ENCODE results near the gene TSPEAR. TPM values are rescaled to one million over a fixed set of nuclear protein-coding genes. Genes with fewer than 3 reads are reported as not detected.

TSPEAR gene
- total RNA-seq, 2 donors from 2014 or later = 1.5 to 6.0 TPM

- Mint-ChIP-seq H3K27ac (no peak overlapping the region), H3K9me3 (peaks cover 15% of the 10 kb centered on the region), H3K36me3 (ENCODE audit: low read depth) (no peaks in the 10 kb centered on the region), H3K27me3 (ENCODE audit: insufficient read depth) (peaks cover 29% of the 10 kb centered on the region), H3K4me1 (peaks cover 18% of the 10 kb centered on the region), H3K4me3 (no peak overlapping the region)
- H3K9ac ChIP-seq (ENCODE audit: extremely low read depth, low read length, poor library complexity, severe bottlenecking) = no peak overlapping the region
- no peaks in the 10 kb centered on the region for H3K36me3 ChIP-seq (ENCODE audit: control insufficient read depth, insufficient read depth, low read length)
- no peak overlapping the region for H3K27ac ChIP-seq (ENCODE audit: low read depth, low read length)
- H3K27me3 ChIP-seq (ENCODE audit: control insufficient read depth, insufficient read depth, low read length, poor library complexity, severe bottlenecking) = no peaks in the 10 kb centered on the region
- H3K4me3 ChIP-seq (ENCODE audit: low read length) = no peak overlapping the region
- DNase-seq = no peak
- TF ChIP-seq, protein P1, sequence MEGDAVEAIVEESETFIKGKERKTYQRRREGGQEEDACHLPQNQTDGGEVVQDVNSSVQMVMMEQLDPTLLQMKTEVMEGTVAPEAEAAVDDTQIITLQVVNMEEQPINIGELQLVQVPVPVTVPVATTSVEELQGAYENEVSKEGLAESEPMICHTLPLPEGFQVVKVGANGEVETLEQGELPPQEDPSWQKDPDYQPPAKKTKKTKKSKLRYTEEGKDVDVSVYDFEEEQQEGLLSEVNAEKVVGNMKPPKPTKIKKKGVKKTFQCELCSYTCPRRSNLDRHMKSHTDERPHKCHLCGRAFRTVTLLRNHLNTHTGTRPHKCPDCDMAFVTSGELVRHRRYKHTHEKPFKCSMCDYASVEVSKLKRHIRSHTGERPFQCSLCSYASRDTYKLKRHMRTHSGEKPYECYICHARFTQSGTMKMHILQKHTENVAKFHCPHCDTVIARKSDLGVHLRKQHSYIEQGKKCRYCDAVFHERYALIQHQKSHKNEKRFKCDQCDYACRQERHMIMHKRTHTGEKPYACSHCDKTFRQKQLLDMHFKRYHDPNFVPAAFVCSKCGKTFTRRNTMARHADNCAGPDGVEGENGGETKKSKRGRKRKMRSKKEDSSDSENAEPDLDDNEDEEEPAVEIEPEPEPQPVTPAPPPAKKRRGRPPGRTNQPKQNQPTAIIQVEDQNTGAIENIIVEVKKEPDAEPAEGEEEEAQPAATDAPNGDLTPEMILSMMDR (conservative IDR thresholded peaks at IDR 0.05) = no peak
- H3K4me1 ChIP-seq (ENCODE audit: control insufficient read depth, insufficient read depth, low read length) = no peaks in the 10 kb centered on the region
- 80 to 81% methylated on average over 7 to 12 of the region's 12 CpGs for WGBS, 2 experiments (ENCODE audit: insufficient coverage in 1 of 2, insufficient read length in 1 of 2)
- H3K9me3 ChIP-seq (ENCODE audit: control insufficient read depth, low read length) = no peaks in the 10 kb centered on the region
These were observed 39.3 kb upstream of the TSPEAR start for GRCh38 chr21:44750675-44751025.

DNA sequence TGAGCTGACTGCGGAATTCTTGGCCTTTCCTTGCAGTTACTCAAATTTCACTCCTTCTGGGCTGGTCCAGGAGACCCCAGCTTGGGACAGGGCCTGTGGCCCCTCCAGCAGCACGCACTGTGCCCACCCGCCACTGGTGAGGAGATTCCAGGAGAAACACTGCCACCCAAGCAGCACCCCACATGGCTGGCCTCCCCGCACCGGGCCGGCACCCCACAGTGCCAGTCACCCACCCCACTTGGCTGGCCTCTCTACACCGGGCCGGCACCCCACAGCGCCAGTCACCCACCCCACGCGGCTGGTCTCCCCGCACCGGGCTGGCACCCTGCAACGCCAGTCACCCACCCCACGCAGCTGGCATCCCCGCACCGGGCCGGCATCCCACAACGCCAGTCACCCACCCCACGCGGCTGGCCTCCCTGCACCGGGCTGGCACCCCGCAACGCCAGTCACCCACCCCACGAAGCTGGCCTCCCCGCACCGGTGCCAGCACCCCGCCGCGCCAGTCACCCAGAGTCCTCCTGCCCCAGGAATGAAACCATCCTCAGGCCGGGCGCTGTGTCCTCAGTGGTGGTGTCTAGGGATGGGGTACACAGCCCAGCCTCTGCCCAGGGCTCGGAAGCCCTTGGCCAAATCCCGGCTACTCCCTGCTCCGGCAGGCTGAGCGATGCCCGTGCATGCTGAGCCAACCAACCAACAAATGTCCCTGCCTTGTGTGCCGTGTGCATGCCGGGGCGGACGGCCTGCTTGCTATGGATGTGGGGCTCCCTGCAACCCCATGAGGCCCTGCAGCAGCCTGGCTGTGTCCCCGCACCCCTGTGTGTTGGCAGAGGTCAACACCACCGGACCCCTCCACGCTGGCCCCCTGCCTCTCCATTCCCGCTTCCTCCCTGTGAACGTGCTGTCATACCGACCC, 38.6 kb upstream of the TSPEAR start:
- Histone ChIP-seq H3K27ac (ENCODE audit: low read depth, low read length) (no peak overlapping the region), H3K36me3 (ENCODE audit: control insufficient read depth, insufficient read depth, low read length) (no peaks in the 10 kb centered on the region), H3K4me3 (ENCODE audit: low read length) (no peak overlapping the region), H3K9ac (ENCODE audit: extremely low read depth, low read length, poor library complexity, severe bottlenecking) (no peak overlapping the region), H3K4me1 (ENCODE audit: control insufficient read depth, insufficient read depth, low read length) (no peaks in the 10 kb centered on the region), H3K27me3 (ENCODE audit: control insufficient read depth, insufficient read depth, low read length, poor library complexity, severe bottlenecking) (no peaks in the 10 kb centered on the region), H3K9me3 (ENCODE audit: control insufficient read depth, low read length) (no peaks in the 10 kb centered on the region)
- no peak for DNase-seq
- peaks cover 18% of the 10 kb centered on the region for H3K4me1 Mint-ChIP-seq
- peaks cover 12% of the 10 kb centered on the region for H3K9me3 Mint-ChIP-seq
- no peak overlapping the region for H3K4me3 Mint-ChIP-seq
- WGBS, 2 experiments (ENCODE audit: insufficient coverage in 1 of 2, insufficient read length in 1 of 2) = 94 to 96% methylated on average over 28 to 47 of the region's 47 CpGs
- no peak overlapping the region for H3K27ac Mint-ChIP-seq
- peaks cover 29% of the 10 kb centered on the region for H3K27me3 Mint-ChIP-seq (ENCODE audit: insufficient read depth)
- TF ChIP-seq, protein P1 (conservative IDR thresholded peaks at IDR 0.05) = no peak
- no peaks in the 10 kb centered on the region for H3K36me3 Mint-ChIP-seq (ENCODE audit: low read depth)

- TF ChIP-seq, protein P1 (conservative IDR thresholded peaks at IDR 0.05) = no peak
- H3K9ac ChIP-seq (ENCODE audit: extremely low read depth, low read length, poor library complexity, severe bottlenecking) = no peak overlapping the region
- Mint-ChIP-seq H3K27ac (peak overlapping the region; percentile 65), H3K27me3 (ENCODE audit: insufficient read depth) (peaks cover 29% of the 10 kb centered on the region), H3K4me3 (peak overlapping the region; percentile 46), H3K9me3 (peaks cover 8% of the 10 kb centered on the region), H3K4me1 (peaks cover 18% of the 10 kb centered on the region), H3K36me3 (ENCODE audit: low read depth) (no peaks in the 10 kb centered on the region)
- 74 to 89% methylated on average over 10 to 26 of the region's 26 CpGs for WGBS, 2 experiments (ENCODE audit: insufficient coverage in 1 of 2, insufficient read length in 1 of 2)
- no peaks in the 10 kb centered on the region for H3K27me3 ChIP-seq (ENCODE audit: control insufficient read depth, insufficient read depth, low read length, poor library complexity, severe bottlenecking)
- H3K9me3 ChIP-seq (ENCODE audit: control insufficient read depth, low read length) = no peaks in the 10 kb centered on the region
- H3K36me3 ChIP-seq (ENCODE audit: control insufficient read depth, insufficient read depth, low read length) = no peaks in the 10 kb centered on the region
- no peaks in the 10 kb centered on the region for H3K4me1 ChIP-seq (ENCODE audit: control insufficient read depth, insufficient read depth, low read length)
- no peak overlapping the region for H3K4me3 ChIP-seq (ENCODE audit: low read length)
- no peak overlapping the region for H3K27ac ChIP-seq (ENCODE audit: low read depth, low read length)
- DNase-seq = peak; percentile 74
These were observed 37.9 kb upstream of the TSPEAR start for GRCh38 chr21:44749116-44749758.

All from endodermal cell (in vitro differentiated cells).